Skeletal muscle tissue (tissue), 4 donors: ENCODE results near the gene IFI44. TPM values are rescaled to one million over a fixed set of nuclear protein-coding genes. Genes with fewer than 3 reads are reported as not detected.

Experiments used
- H3K27ac ChIP-seq: one replicate; pipeline ENCODE4 v1.7.0; 2013; ENCODE audit warnings: mild to moderate bottlenecking, low read depth, low read length, inconsistent platforms
- H3K27me3 ChIP-seq, 3 donors: one replicate each; pipeline ENCODE4 v1.7.0; 2013; ENCODE audit warnings: low read length in 3 of 3; ENCODE audit not compliant: control insufficient read depth in 3 of 3, insufficient read depth in 3 of 3
- H3K36me3 ChIP-seq, 3 donors: one replicate each; pipeline ENCODE4 v1.7.0; 2013; ENCODE audit warnings: low read length in 3 of 3; ENCODE audit not compliant: control insufficient read depth in 3 of 3, insufficient read depth in 3 of 3
- H3K4me1 ChIP-seq, 3 donors: one replicate each; pipeline ENCODE4 v1.7.0; 2013; ENCODE audit warnings: low read length in 3 of 3, mild to moderate bottlenecking in 3 of 3; ENCODE audit not compliant: control insufficient read depth in 3 of 3, insufficient read depth in 3 of 3
- H3K4me3 ChIP-seq, 3 donors: one replicate each; pipeline ENCODE4 v1.7.0; 2013; ENCODE audit warnings: low read length in 3 of 3
- H3K9ac ChIP-seq, 3 donors: one replicate each; pipeline ENCODE4 v1.7.0; 2013; ENCODE audit warnings: low read length in 3 of 3, mild to moderate bottlenecking in 3 of 3, moderate library complexity in 2 of 3, low read depth in 1 of 3
- H3K9me3 ChIP-seq, 3 donors: one replicate each; pipeline ENCODE4 v1.7.0; 2013; ENCODE audit warnings: low read length in 3 of 3; ENCODE audit not compliant: control insufficient read depth in 3 of 3
- total RNA-seq: library from RNA; depleted of rRNA; stranded (reverse); fragments of >200 nt; gene quantifications from one replicate; pipeline ENCODE4 v1.2.3, GENCODE V29; 2014
- donor health status: Osteomylitis.

IFI44 gene
- total RNA-seq, 1 donor from 2014 or later: 11.5 TPM

GRCh38 chr1:78619803-78620579 is 29.6 kb upstream of the IFI44 start, which contains the start of gene IFI44L:
IFI44L (plus strand) TSS chr1:78620448; CDS start chr1:78627916, 7,468 bp downstream.
- no peaks in the 10 kb centered on the region for H3K9me3 ChIP-seq
- peak within 1 kb of the TSS; percentile 46 to 66 (median 51) for H3K9ac ChIP-seq
- no peaks in the 10 kb centered on the region for H3K27me3 ChIP-seq
- H3K4me1 ChIP-seq: peaks cover 8 to 15% (median 10%) of the 10 kb centered on the region in 3 donors
- H3K36me3 ChIP-seq: no peaks in the 10 kb centered on the region
- H3K27ac ChIP-seq: peak within 1 kb of the TSS; percentile 43
- H3K4me3 ChIP-seq: peak within 1 kb of the TSS; percentile 13 to 68 (median 57)

- Histone ChIP-seq H3K9ac (peak overlapping the region; percentile 46 to 66 (median 51)), H3K4me3 (peak overlapping the region; percentile 13 to 68 (median 57)), H3K4me1 (peaks cover 8 to 15% (median 10%) of the 10 kb centered on the region in 3 donors), H3K27ac (peak overlapping the region; percentile 43), H3K36me3 (no peaks in the 10 kb centered on the region), H3K27me3 (no peaks in the 10 kb centered on the region), H3K9me3 (no peaks in the 10 kb centered on the region)
Measured at GRCh38 chr1:78620666-78621065, 29.0 kb upstream of the IFI44 start.

- Histone ChIP-seq H3K27ac (no peak overlapping the region), H3K9me3 (no peaks in the 10 kb centered on the region), H3K27me3 (no peaks in the 10 kb centered on the region), H3K4me3 (peak overlapping the region in 1 of 3 donors; percentile 9), H3K36me3 (no peaks in the 10 kb centered on the region), H3K9ac (no peak overlapping the region), H3K4me1 (peaks cover 8 to 15% (median 10%) of the 10 kb centered on the region in 3 donors)
Measured at GRCh38 chr1:78622548-78622947, 27.1 kb upstream of the IFI44 start.

GRCh38 chr1:78624035-78624434 is 25.6 kb upstream of the IFI44 start:
- H3K9me3 ChIP-seq: no peaks in the 10 kb centered on the region
- no peak overlapping the region for H3K9ac ChIP-seq
- H3K27me3 ChIP-seq: no peaks in the 10 kb centered on the region
- H3K36me3 ChIP-seq: no peaks in the 10 kb centered on the region
- no peak overlapping the region for H3K27ac ChIP-seq
- no peak overlapping the region for H3K4me3 ChIP-seq
- peaks cover 5 to 11% (median 7%) of the 10 kb centered on the region in 3 donors for H3K4me1 ChIP-seq

- no peaks in the 10 kb centered on the region for H3K9me3 ChIP-seq
- no peak overlapping the region for H3K27ac ChIP-seq
- H3K27me3 ChIP-seq: no peaks in the 10 kb centered on the region
- no peak overlapping the region for H3K4me3 ChIP-seq
- H3K36me3 ChIP-seq: no peaks in the 10 kb centered on the region
- H3K9ac ChIP-seq: no peak overlapping the region
- H3K4me1 ChIP-seq: no peaks in the 10 kb centered on the region
Measured at GRCh38 chr1:78627321-78627720, 22.3 kb upstream of the IFI44 start.

- H3K9me3 ChIP-seq: no peaks in the 10 kb centered on the region
- no peak overlapping the region for H3K4me3 ChIP-seq
- no peak overlapping the region for H3K27ac ChIP-seq
- H3K36me3 ChIP-seq: no peaks in the 10 kb centered on the region
- no peak overlapping the region for H3K9ac ChIP-seq
- H3K27me3 ChIP-seq: no peaks in the 10 kb centered on the region
- H3K4me1 ChIP-seq: no peaks in the 10 kb centered on the region
Measured at GRCh38 chr1:78630600-78630999, 19.0 kb upstream of the IFI44 start.

GRCh38 chr1:78633209-78633608 is 16.4 kb upstream of the IFI44 start:
- Histone ChIP-seq H3K4me3 (no peak overlapping the region), H3K9ac (no peak overlapping the region), H3K27me3 (no peaks in the 10 kb centered on the region), H3K4me1 (no peaks in the 10 kb centered on the region), H3K27ac (no peak overlapping the region), H3K36me3 (no peaks in the 10 kb centered on the region), H3K9me3 (no peaks in the 10 kb centered on the region)

- Histone ChIP-seq H3K4me1 (no peaks in the 10 kb centered on the region), H3K36me3 (no peaks in the 10 kb centered on the region), H3K27ac (no peak overlapping the region), H3K4me3 (no peak overlapping the region), H3K27me3 (no peaks in the 10 kb centered on the region), H3K9ac (no peak overlapping the region), H3K9me3 (no peaks in the 10 kb centered on the region)
Measured at GRCh38 chr1:78640462-78640861, 9.2 kb upstream of the IFI44 start.

GRCh38 chr1:78641558-78641957 is 8.1 kb upstream of the IFI44 start:
- Histone ChIP-seq H3K36me3 (no peaks in the 10 kb centered on the region), H3K9ac (no peak overlapping the region), H3K27me3 (no peaks in the 10 kb centered on the region), H3K4me3 (no peak overlapping the region), H3K27ac (no peak overlapping the region), H3K9me3 (no peaks in the 10 kb centered on the region), H3K4me1 (no peaks in the 10 kb centered on the region)

- Histone ChIP-seq H3K9ac (no peak overlapping the region), H3K27ac (no peak overlapping the region), H3K4me1 (peaks cover 0 to 5% (median 0%) of the 10 kb centered on the region in 3 donors), H3K4me3 (no peak overlapping the region), H3K9me3 (no peaks in the 10 kb centered on the region), H3K27me3 (no peaks in the 10 kb centered on the region), H3K36me3 (no peaks in the 10 kb centered on the region)
Measured at GRCh38 chr1:78645723-78646122, 3.9 kb upstream of the IFI44 start.
